Thymus (tissue), 11 donors: ENCODE data around the gene MLN. TPM values are rescaled to one million over a fixed set of nuclear protein-coding genes. Genes with fewer than 3 reads are reported as not detected.
"Not testable (repeated sequence)": the region's sequence is repeated elsewhere in the genome, so short reads cannot be mapped to it uniquely, and the experiment has no call there.

Experiments
- DNase-seq, 9 donors: peaks; one replicate each; pipeline ENCODE4 v3.0.0-alpha.2; 2013; ENCODE audit warnings: low spot score in 9 of 9, low read depth in 6 of 9, missing footprints in 1 of 9
- H3K27ac ChIP-seq, 2 donors: one replicate each; pipeline ENCODE4 v1.5.1; 2013; ENCODE audit warnings: control low read depth in 1 of 2, low read depth in 1 of 2, low read length in 1 of 2, mild to moderate bottlenecking in 1 of 2, moderate library complexity in 1 of 2
- H3K27me3 ChIP-seq, 2 donors: one replicate each; pipeline ENCODE4 v1.5.1; 2013; ENCODE audit warnings: low read length in 1 of 2; ENCODE audit not compliant: control insufficient read depth in 2 of 2, insufficient read depth in 1 of 2
- H3K36me3 ChIP-seq, 2 donors: one replicate each; pipeline ENCODE4 v1.5.1; 2013; ENCODE audit warnings: low read length in 1 of 2, mild to moderate bottlenecking in 1 of 2, moderate library complexity in 1 of 2; ENCODE audit not compliant: control insufficient read depth in 2 of 2, insufficient read depth in 2 of 2
- H3K4me1 ChIP-seq, 2 donors: one replicate each; pipeline ENCODE4 v1.5.1; 2013; ENCODE audit warnings: low read length in 2 of 2; ENCODE audit not compliant: control insufficient read depth in 2 of 2, insufficient read depth in 2 of 2
- H3K4me3 ChIP-seq, 2 donors: one replicate each; pipeline ENCODE4 v1.5.1; 2013; ENCODE audit warnings: low read length in 2 of 2, control low read depth in 1 of 2, mild to moderate bottlenecking in 1 of 2
- H3K9me3 ChIP-seq, 2 donors: one replicate each; pipeline ENCODE4 v1.5.1; 2013; ENCODE audit warnings: low read length in 1 of 2, mild to moderate bottlenecking in 1 of 2; ENCODE audit not compliant: control insufficient read depth in 2 of 2, insufficient read depth in 1 of 2
- WGBS: extraction: QIAGEN DNeasy Blood & Tissue Kit; methylation state at CpG from one replicate; pipeline ENCODE4 v1.1.7; 2013; 5-methylcytosine and 5-hydroxymethylcytosine counted together
- polyA plus RNA-seq: library from polyadenylated mRNA; stranded (reverse); fragments of 200-250 nt; gene quantifications from one replicate; pipeline ENCODE4 v1.2.3, GENCODE V29; 2013
- total RNA-seq: library from RNA; stranded (reverse); fragments of 120-200 nt; gene quantifications from one replicate; pipeline ENCODE4 v1.2.4, GENCODE V29; 2013
- donor health status: healthy.

MLN gene
- total and polyA plus RNA-seq, 2 donors, result 0.61 to 8.7 TPM

- DNase-seq, result no peak
- Histone ChIP-seq H3K4me1 (peaks cover 3 to 20% of the 10 kb centered on the region in 2 donors), H3K27me3 (peaks cover 0 to 2% of the 10 kb centered on the region in 2 donors), H3K9me3 (peaks cover 0 to 6% of the 10 kb centered on the region in 2 donors), H3K27ac (peak overlapping the region in 1 of 2 donors; percentile 46), H3K36me3 (no peaks in the 10 kb centered on the region), H3K4me3 (no peak overlapping the region)
- 87% methylated on average over 12 of the region's 12 CpGs for WGBS
These were observed 34.3 kb upstream of the MLN start for GRCh38 chr6:33837971-33838665.

DNA sequence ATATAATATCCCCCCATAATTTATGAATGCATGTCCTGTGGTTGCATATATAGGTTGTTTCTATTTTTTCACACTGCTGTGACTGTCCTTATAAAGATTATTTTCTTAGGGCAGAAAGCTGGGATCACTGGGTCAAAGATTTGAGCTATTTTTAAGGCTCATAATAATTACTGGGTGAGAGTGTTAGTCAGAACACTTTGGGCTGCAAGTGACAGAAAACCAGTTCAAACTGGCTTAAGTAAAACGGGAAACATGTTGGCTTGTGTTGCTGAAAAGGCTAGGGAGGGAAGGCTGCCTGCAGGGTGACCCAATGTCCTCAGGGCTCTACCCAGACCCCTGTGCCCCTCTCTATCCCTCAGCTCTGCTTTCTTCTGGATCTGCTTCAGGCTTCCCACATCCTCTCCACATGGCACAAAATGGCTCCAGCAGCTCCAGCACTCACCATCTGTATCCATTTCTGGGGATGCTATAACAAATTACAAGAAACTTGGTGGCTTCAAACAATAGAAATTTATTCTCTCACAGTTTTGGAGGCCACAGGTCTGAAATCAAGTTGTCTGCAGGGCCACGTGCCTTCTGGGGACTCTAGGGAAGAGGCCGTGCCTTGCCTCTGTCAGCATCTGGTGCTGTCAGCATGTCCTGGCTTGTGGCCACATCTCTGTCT, 33.1 kb upstream of the MLN start:
- WGBS, result 93% methylated on average over 3 of the region's 3 CpGs
- Histone ChIP-seq H3K27me3 (peaks cover 0 to 2% of the 10 kb centered on the region in 2 donors), H3K4me1 (peaks cover 3 to 20% of the 10 kb centered on the region in 2 donors), H3K4me3 (no peak overlapping the region), H3K36me3 (no peaks in the 10 kb centered on the region), H3K27ac (no peak overlapping the region), H3K9me3 (peaks cover 0 to 6% of the 10 kb centered on the region in 2 donors)
- no peak for DNase-seq

GRCh38 chr6:33834401-33835392, 30.9 kb upstream of the MLN start:
- H3K27me3 ChIP-seq, result peaks cover 0 to 17% of the 10 kb centered on the region in 2 donors
- H3K4me3 ChIP-seq, result no peak overlapping the region
- peaks cover 0 to 6% of the 10 kb centered on the region in 2 donors for H3K9me3 ChIP-seq
- no peak overlapping the region for H3K27ac ChIP-seq
- no peak for DNase-seq
- peaks cover 0 to 9% of the 10 kb centered on the region in 2 donors for H3K4me1 ChIP-seq
- H3K36me3 ChIP-seq, result no peaks in the 10 kb centered on the region
- 97% methylated on average over 22 of the region's 22 CpGs for WGBS

DNA sequence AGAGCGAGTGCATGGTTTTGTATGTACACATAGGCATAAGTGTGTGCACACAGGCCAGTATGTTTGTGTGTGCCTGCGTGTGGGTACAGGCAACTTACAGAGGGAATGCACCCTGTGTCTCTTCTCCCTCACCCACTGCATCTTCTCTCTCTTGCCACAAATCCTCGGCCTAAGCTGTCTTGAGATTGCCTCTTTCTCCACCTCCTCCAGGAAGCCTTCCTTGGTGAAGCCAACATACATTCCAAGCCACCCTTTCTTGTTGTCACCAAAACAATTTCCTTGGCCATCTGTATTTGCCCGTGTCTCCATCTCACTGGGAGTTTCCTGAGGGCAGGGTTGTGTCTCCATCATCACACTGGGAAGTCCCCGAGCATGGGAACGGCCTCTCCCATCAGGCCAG, 29.8 kb upstream of the MLN start:
- 96% methylated on average over 6 of the region's 6 CpGs for WGBS

GRCh38 chr6:33832831-33833230, 29.0 kb upstream of the MLN start:
- not testable (repeated sequence) for H3K4me1 ChIP-seq

More for the DNA sequence above, 29.8 kb upstream of the MLN start:
- H3K9me3 ChIP-seq, result peaks cover 0 to 6% of the 10 kb centered on the region in 2 donors
- no peak overlapping the region for H3K27ac ChIP-seq
- H3K36me3 ChIP-seq, result no peaks in the 10 kb centered on the region
- peaks cover 0 to 3% of the 10 kb centered on the region in 2 donors for H3K4me1 ChIP-seq
- DNase-seq, result no peak
- H3K4me3 ChIP-seq, result no peak overlapping the region
- peaks cover 0 to 26% of the 10 kb centered on the region in 2 donors for H3K27me3 ChIP-seq

DNA sequence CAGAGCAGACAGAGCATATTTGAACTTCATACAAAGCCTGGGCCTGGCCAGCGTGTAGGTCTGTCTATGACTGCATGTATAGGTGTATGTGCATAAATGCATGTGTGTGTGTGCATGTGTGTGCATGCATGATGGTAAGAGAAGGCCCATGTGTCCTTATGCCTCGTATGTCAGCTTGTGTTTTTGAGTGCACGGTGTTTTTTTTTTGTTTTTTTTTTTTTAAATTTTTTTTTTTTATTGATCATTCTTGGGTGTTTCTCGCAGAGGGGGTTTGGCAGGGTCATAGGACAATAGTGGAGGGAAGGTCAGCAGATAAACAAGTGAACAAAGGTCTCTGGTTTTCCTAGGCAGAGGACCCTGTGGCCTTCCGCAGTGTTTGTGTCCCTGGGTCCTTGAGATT, 27.9 kb upstream of the MLN start:
- H3K4me3 ChIP-seq, H3K4me1 ChIP-seq, H3K27ac ChIP-seq, H3K36me3 ChIP-seq, DNase-seq, H3K9me3 ChIP-seq: not testable (repeated sequence)
- 85% methylated on average over 4 of the region's 5 CpGs for WGBS
- H3K27me3 ChIP-seq, result peaks cover 0 to 36% of the 10 kb centered on the region in 2 donors

More at GRCh38 chr6:33832831-33833230, 29.0 kb upstream of the MLN start:
- H3K27me3 ChIP-seq, result peaks cover 0 to 33% of the 10 kb centered on the region in 2 donors
- not testable (repeated sequence) for H3K9me3 ChIP-seq, DNase-seq, H3K36me3 ChIP-seq, H3K27ac ChIP-seq, H3K4me3 ChIP-seq
- 99% methylated on average over 28 of the region's 32 CpGs for WGBS

GRCh38 chr6:33830635-33831240, 26.9 kb upstream of the MLN start:
- no peak for DNase-seq
- no peak overlapping the region for H3K27ac ChIP-seq
- no peaks in the 10 kb centered on the region for H3K36me3 ChIP-seq
- no peak overlapping the region for H3K4me3 ChIP-seq
- peaks cover 0 to 36% of the 10 kb centered on the region in 2 donors for H3K27me3 ChIP-seq
- H3K9me3 ChIP-seq, result no peaks in the 10 kb centered on the region
- 93% methylated on average over 21 of the region's 21 CpGs for whole genome bisulfite sequencing
- no peaks in the 10 kb centered on the region for H3K4me1 ChIP-seq

GRCh38 chr6:33828764-33829731, 25.2 kb upstream of the MLN start:
- H3K4me3 ChIP-seq, result no peak overlapping the region
- no peak overlapping the region for H3K27ac ChIP-seq
- no peaks in the 10 kb centered on the region for H3K9me3 ChIP-seq
- peaks cover 0 to 36% of the 10 kb centered on the region in 2 donors for H3K27me3 ChIP-seq
- no peaks in the 10 kb centered on the region for H3K4me1 ChIP-seq
- 78% methylated on average over 15 of the region's 15 CpGs for WGBS
- peak in 2 of 9 donors; percentile 12 to 19 for DNase-seq
- no peaks in the 10 kb centered on the region for H3K36me3 ChIP-seq
